DND-41 (cell line): ENCODE measurements around the gene GRIA1.

Experiments
- ATAC-seq: fragments of 200-7000 bp; cut with Tn5 transposase; 3 replicates; pipeline ENCODE4 v1.9.1; 2021; ENCODE audit warnings: low read depth; ENCODE audit not compliant: insufficient read depth
- DNase-seq: peaks from one replicate; pipeline ENCODE4 v3.0.0-alpha.2; 2020
- H2AFZ ChIP-seq: 2 replicates; pipeline ENCODE4 v1.6.0; 2012; ENCODE audit warnings: low read depth, low read length
- H3K27ac ChIP-seq: 2 replicates; pipeline ENCODE4 v1.5.1; 2012; ENCODE audit warnings: low read length, inconsistent platforms
- H3K27me3 ChIP-seq: fragments of 200-600 bp; sonication (generic); 2 replicates; pipeline ENCODE4 v1.6.0; 2012; ENCODE audit warnings: low read length, mild to moderate bottlenecking, inconsistent platforms; ENCODE audit not compliant: insufficient read depth, poor library complexity
- H3K36me3 ChIP-seq: 2 replicates; pipeline ENCODE4 v1.5.1; 2012; ENCODE audit warnings: low read length, inconsistent platforms; ENCODE audit not compliant: insufficient read depth
- H3K4me1 ChIP-seq: 2 replicates; pipeline ENCODE4 v1.5.1; 2012; ENCODE audit warnings: mild to moderate bottlenecking, low read length; ENCODE audit not compliant: insufficient read depth
- H3K4me2 ChIP-seq: 2 replicates; pipeline ENCODE4 v1.6.0; 2012; ENCODE audit warnings: mild to moderate bottlenecking, moderate library complexity, low read length, inconsistent platforms; ENCODE audit not compliant: insufficient read depth
- H3K4me3 ChIP-seq, 2 experiments: fragments of 200-600 bp in 1 of 2; shearing (Covaris generic) in 1 of 2; 2 replicates each; pipeline ENCODE4 v1.5.1; 2012 to 2016; ENCODE audit warnings: inconsistent platforms in 2 of 2, low read length in 2 of 2, mild to moderate bottlenecking in 2 of 2, low read depth in 1 of 2, moderate library complexity in 1 of 2
- H3K79me2 ChIP-seq: 2 replicates; pipeline ENCODE4 v1.6.0; 2012; ENCODE audit warnings: low read length, inconsistent platforms; ENCODE audit not compliant: insufficient read depth
- H3K9ac ChIP-seq: 2 replicates; pipeline ENCODE4 v1.6.0; 2012; ENCODE audit warnings: low read depth, mild to moderate bottlenecking, inconsistent platforms, low read length, moderate library complexity
- H3K9me3 ChIP-seq: 2 replicates; pipeline ENCODE4 v1.5.1; 2012; ENCODE audit warnings: low read length, moderate library complexity, mild to moderate bottlenecking, inconsistent platforms; ENCODE audit not compliant: insufficient read depth, severe bottlenecking
- H4K20me1 ChIP-seq: 2 replicates; pipeline ENCODE4 v1.6.0; 2012; ENCODE audit warnings: low read length; ENCODE audit not compliant: insufficient read depth
- EZH2 ChIP-seq: IDR thresholded peaks from 3 replicates; pipeline ENCODE4 v1.6.1; 2012; ENCODE audit warnings: borderline replicate concordance, low read depth, mild to moderate bottlenecking, moderate library complexity, low read length, inconsistent platforms; ENCODE audit not compliant: severe bottlenecking
- TF ChIP-seq, protein P1 (sequence below): IDR thresholded peaks from 2 replicates; pipeline ENCODE4 v1.5.1; 2012; ENCODE audit warnings: borderline replicate concordance, low read length, moderate library complexity, mild to moderate bottlenecking; ENCODE audit not compliant: poor library complexity, severe bottlenecking; ENCODE audit errors: extremely low read depth

The GRIA1 gene

DNA sequence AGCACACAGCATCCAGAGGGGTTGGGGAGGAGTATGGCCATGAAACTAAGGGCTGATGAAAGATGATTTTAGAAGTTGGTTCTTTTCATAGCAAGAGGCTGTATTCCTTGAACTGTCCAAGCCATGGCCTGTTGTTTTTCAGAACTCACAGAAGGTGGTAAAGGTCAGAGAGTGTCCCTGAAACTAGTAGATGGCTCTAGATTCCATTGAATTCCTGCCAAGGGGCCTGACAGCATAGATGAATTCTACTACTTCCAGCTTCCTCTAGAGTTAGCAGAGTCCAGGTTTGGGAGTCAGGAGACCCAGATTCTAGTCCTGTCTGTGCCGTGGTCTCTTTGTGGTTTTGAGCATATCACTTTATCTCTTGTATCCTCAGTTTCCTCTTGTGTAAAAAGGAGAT, 101.6 kb downstream of the GRIA1 start:
- Histone ChIP-seq H2AFZ (no peak overlapping the region), H3K27me3 (no peaks in the 10 kb centered on the region), H3K4me2 (no peak overlapping the region), H3K36me3 (no peaks in the 10 kb centered on the region), H3K9ac (no peak overlapping the region), H3K4me1 (no peaks in the 10 kb centered on the region), H3K4me3 (no peak overlapping the region), H3K9me3 (no peaks in the 10 kb centered on the region), H3K27ac (no peak overlapping the region), H3K79me2 (no peaks in the 10 kb centered on the region), H4K20me1 (no peaks in the 10 kb centered on the region)
- DNase-seq (no peak), ATAC-seq (no peak)
- TF ChIP-seq EZH2, result no peak
- TF ChIP-seq, protein P1, sequence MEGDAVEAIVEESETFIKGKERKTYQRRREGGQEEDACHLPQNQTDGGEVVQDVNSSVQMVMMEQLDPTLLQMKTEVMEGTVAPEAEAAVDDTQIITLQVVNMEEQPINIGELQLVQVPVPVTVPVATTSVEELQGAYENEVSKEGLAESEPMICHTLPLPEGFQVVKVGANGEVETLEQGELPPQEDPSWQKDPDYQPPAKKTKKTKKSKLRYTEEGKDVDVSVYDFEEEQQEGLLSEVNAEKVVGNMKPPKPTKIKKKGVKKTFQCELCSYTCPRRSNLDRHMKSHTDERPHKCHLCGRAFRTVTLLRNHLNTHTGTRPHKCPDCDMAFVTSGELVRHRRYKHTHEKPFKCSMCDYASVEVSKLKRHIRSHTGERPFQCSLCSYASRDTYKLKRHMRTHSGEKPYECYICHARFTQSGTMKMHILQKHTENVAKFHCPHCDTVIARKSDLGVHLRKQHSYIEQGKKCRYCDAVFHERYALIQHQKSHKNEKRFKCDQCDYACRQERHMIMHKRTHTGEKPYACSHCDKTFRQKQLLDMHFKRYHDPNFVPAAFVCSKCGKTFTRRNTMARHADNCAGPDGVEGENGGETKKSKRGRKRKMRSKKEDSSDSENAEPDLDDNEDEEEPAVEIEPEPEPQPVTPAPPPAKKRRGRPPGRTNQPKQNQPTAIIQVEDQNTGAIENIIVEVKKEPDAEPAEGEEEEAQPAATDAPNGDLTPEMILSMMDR, result no peak

DNA sequence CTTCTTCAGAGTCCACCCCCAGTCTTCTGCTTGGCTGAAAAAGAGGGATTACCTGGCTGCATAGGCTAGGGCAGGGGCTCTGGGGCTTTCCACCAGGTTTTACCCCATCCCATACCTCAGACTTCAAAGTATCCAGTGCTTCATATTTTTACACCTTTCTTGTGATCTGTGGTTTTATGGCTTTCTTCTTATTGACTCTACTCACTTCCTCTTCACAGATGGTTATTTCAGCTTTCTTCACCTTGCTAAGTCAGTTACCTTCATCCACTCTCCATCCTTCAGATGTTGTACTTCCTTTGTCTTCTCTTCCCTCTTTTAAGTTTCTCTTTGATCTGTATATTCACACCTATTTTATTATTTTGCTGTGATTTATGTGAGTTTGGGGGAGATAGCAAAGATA, 104.3 kb downstream of the GRIA1 start:
- no peak overlapping the region for H3K4me2 ChIP-seq
- H4K20me1 ChIP-seq, result no peaks in the 10 kb centered on the region
- H3K79me2 ChIP-seq, result no peaks in the 10 kb centered on the region
- no peaks in the 10 kb centered on the region for H3K4me1 ChIP-seq
- no peak overlapping the region for H3K4me3 ChIP-seq
- no peaks in the 10 kb centered on the region for H3K36me3 ChIP-seq
- no peak overlapping the region for H2AFZ ChIP-seq
- ATAC-seq (no peak), DNase-seq (no peak)
- H3K9me3 ChIP-seq, result no peaks in the 10 kb centered on the region
- no peaks in the 10 kb centered on the region for H3K27me3 ChIP-seq
- no peak overlapping the region for H3K27ac ChIP-seq
- H3K9ac ChIP-seq, result no peak overlapping the region
- TF ChIP-seq, protein P1, result no peak
- no peak for TF ChIP-seq EZH2

DNA sequence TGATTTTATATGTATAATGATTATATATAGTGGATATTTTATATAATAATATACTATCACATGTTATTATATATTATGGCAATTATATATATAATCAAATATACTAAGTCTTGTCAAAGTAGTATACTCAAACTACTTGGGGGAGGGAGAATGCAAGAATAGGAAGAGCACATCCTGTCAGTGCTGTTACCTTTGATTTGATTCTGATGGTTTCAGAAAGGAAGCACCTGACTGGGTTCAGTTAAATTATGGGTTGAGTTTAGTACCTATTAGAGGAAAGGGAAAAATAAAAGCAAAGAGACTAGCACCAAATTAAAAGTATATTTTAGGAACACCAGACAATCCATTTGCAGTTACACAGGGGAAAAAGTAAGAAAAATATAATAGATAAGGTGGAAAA, 107.6 kb downstream of the GRIA1 start:
- no peak for ATAC-seq
- DNase-seq, result no peak
- no peaks in the 10 kb centered on the region for H3K36me3 ChIP-seq

More for the DNA sequence above, 107.6 kb downstream of the GRIA1 start:
- Histone ChIP-seq H3K9me3 (no peaks in the 10 kb centered on the region), H3K27ac (no peak overlapping the region), H4K20me1 (no peaks in the 10 kb centered on the region), H3K4me3 (no peak overlapping the region), H3K4me2 (no peak overlapping the region), H3K4me1 (no peaks in the 10 kb centered on the region), H2AFZ (no peak overlapping the region), H3K79me2 (no peaks in the 10 kb centered on the region), H3K27me3 (no peaks in the 10 kb centered on the region), H3K9ac (no peak overlapping the region)
- TF ChIP-seq, protein P1, result no peak
- no peak for TF ChIP-seq EZH2
